CD8-positive, alpha-beta memory T cell (primary cell): ENCODE data around the gene SCP2. TPM values are rescaled to one million over a fixed set of nuclear protein-coding genes. Genes with fewer than 3 reads are reported as not detected.
A peak's percentile ranks its signal among the peaks of the same experiment; 100 is the strongest.

ENCODE experiments used
- CTCF ChIA-PET: fragments of 350-600 bp; sonication (Branson Sonifier 250); formaldehyde crosslinking; loops from one replicate; lab custom pipeline; 2021; ENCODE audit warnings: antibody characterized with exemption; lab: Charles Lee
- POLR2A ChIA-PET: fragments of 350-600 bp; sonication (Branson Sonifier 250); formaldehyde crosslinking; loops from one replicate; lab custom pipeline; 2021; ENCODE audit warnings: antibody characterized with exemption; lab: Charles Lee
- DNase-seq, 5 donors: peaks; one replicate each; pipeline versions ENCODE4 v3.0.0 to v3.0.0-alpha.2; 2020 to 2022; ENCODE audit warnings: mixed read lengths in 1 of 5
- H3K27ac ChIP-seq: one replicate; pipeline ENCODE4 v1.7.0; 2013; ENCODE audit warnings: low read depth, mild to moderate bottlenecking, low read length, moderate library complexity
- H3K27me3 ChIP-seq: 2 replicates; pipeline ENCODE4 v1.7.0; 2013; ENCODE audit warnings: low read length, mild to moderate bottlenecking; ENCODE audit not compliant: insufficient read depth, poor library complexity, severe bottlenecking
- H3K36me3 ChIP-seq: 2 replicates; pipeline ENCODE4 v1.7.0; 2013; ENCODE audit warnings: mild to moderate bottlenecking, low read length, moderate library complexity; ENCODE audit not compliant: insufficient read depth
- H3K4me1 ChIP-seq: 2 replicates; pipeline ENCODE4 v1.7.0; 2013; ENCODE audit warnings: mild to moderate bottlenecking, low read length, moderate library complexity; ENCODE audit not compliant: insufficient read depth
- H3K4me3 ChIP-seq: 2 replicates; pipeline ENCODE4 v1.7.0; 2013; ENCODE audit warnings: mild to moderate bottlenecking, low read length
- H3K9me3 ChIP-seq: 2 replicates; pipeline ENCODE4 v1.7.0; 2013; ENCODE audit warnings: mild to moderate bottlenecking, low read length
- H3K27ac Mint-ChIP-seq, 8 donors: one replicate each; pipeline ENCODE4 v1.8.0; 2020 to 2021; ENCODE audit warnings: mixed read lengths in 8 of 8, mild to moderate bottlenecking in 6 of 8, inconsistent platforms in 3 of 8, moderate library complexity in 3 of 8
- H3K27me3 Mint-ChIP-seq, 2 donors: one replicate each; pipeline ENCODE4 v1.8.0; 2020 to 2021; ENCODE audit warnings: mixed read lengths in 2 of 2, mild to moderate bottlenecking in 1 of 2, moderate library complexity in 1 of 2
- H3K36me3 Mint-ChIP-seq, 3 donors: one replicate each; pipeline ENCODE4 v1.8.0; 2020 to 2021; ENCODE audit warnings: mixed read lengths in 3 of 3, inconsistent platforms in 1 of 3, mild to moderate bottlenecking in 1 of 3
- H3K4me1 Mint-ChIP-seq, 3 donors: one replicate each; pipeline ENCODE4 v1.8.0; 2020 to 2021; ENCODE audit warnings: mixed read lengths in 3 of 3, inconsistent platforms in 1 of 3, mild to moderate bottlenecking in 1 of 3
- H3K4me3 Mint-ChIP-seq, 7 donors: one replicate each; pipeline ENCODE4 v1.8.0; 2020 to 2021; ENCODE audit warnings: mixed read lengths in 7 of 7, mild to moderate bottlenecking in 6 of 7, moderate library complexity in 4 of 7, inconsistent platforms in 2 of 7
- H3K9me3 Mint-ChIP-seq, 5 donors: one replicate each; pipeline ENCODE4 v1.8.0; 2020 to 2022; ENCODE audit warnings: mixed read lengths in 5 of 5, mild to moderate bottlenecking in 3 of 5, moderate library complexity in 2 of 5, inconsistent platforms in 1 of 5
- polyA plus RNA-seq: library from polyadenylated mRNA; unstranded; fragments of 300-500 nt; fragmentation: Illumina TruSeq; gene quantifications from one replicate; pipeline ENCODE4 v1.2.3, GENCODE V29; 2021
- total RNA-seq, 2 experiments: library from RNA; stranded (reverse); gene quantifications; one replicate each; pipeline ENCODE4 v1.2.3, GENCODE V29; 2021

SCP2 gene
- total and polyA plus RNA-seq, 3 experiments from 2014 or later = 66.0 to 162 (median 69.0) TPM

GRCh38 chr1:53048960-53049573 is 122.0 kb downstream of the SCP2 start:
- H3K4me3 ChIP-seq = no peak overlapping the region
- no peak for DNase-seq
- Mint-ChIP-seq H3K27ac (no peak overlapping the region), H3K36me3 (peaks cover 9 to 86% (median 27%) of the 10 kb centered on the region in 3 donors), H3K27me3 (no peaks in the 10 kb centered on the region), H3K4me1 (peaks cover 0 to 4% (median 0%) of the 10 kb centered on the region in 3 donors), H3K9me3 (no peaks in the 10 kb centered on the region), H3K4me3 (no peak overlapping the region)
- POLR2A ChIA-PET = no interaction called here
- CTCF ChIA-PET = no interaction called here
- H3K27ac ChIP-seq = no peak overlapping the region
- H3K4me1 ChIP-seq = no peaks in the 10 kb centered on the region
- no peaks in the 10 kb centered on the region for H3K36me3 ChIP-seq
- H3K9me3 ChIP-seq = no peaks in the 10 kb centered on the region
- H3K27me3 ChIP-seq = no peaks in the 10 kb centered on the region

- no peak overlapping the region for H3K4me3 ChIP-seq
- H3K36me3 Mint-ChIP-seq = peaks cover 11 to 88% (median 29%) of the 10 kb centered on the region in 3 donors
- POLR2A ChIA-PET = no interaction called here
- peaks cover 0 to 4% (median 0%) of the 10 kb centered on the region in 3 donors for H3K4me1 Mint-ChIP-seq
- H3K9me3 Mint-ChIP-seq = no peaks in the 10 kb centered on the region
- H3K27me3 Mint-ChIP-seq = no peaks in the 10 kb centered on the region
- CTCF ChIA-PET = no interaction called here
- H3K27ac ChIP-seq = no peak overlapping the region
- DNase-seq = no peak
- H3K27me3 ChIP-seq = no peaks in the 10 kb centered on the region
- H3K9me3 ChIP-seq = no peaks in the 10 kb centered on the region
- no peak overlapping the region for H3K27ac Mint-ChIP-seq
- H3K36me3 ChIP-seq = no peaks in the 10 kb centered on the region
- no peak overlapping the region for H3K4me3 Mint-ChIP-seq
- H3K4me1 ChIP-seq = no peaks in the 10 kb centered on the region
Measured at GRCh38 chr1:53049574-53049967, 122.5 kb downstream of the SCP2 start.

GRCh38 chr1:53050310-53050709 is 123.2 kb downstream of the SCP2 start:
- H3K27ac Mint-ChIP-seq = no peak overlapping the region
- no peak for DNase-seq
- H3K27me3 Mint-ChIP-seq = no peaks in the 10 kb centered on the region
- H3K4me3 ChIP-seq = no peak overlapping the region
- no peaks in the 10 kb centered on the region for H3K9me3 Mint-ChIP-seq
- no peaks in the 10 kb centered on the region for H3K36me3 ChIP-seq
- no peak overlapping the region for H3K27ac ChIP-seq
- no peaks in the 10 kb centered on the region for H3K27me3 ChIP-seq
- H3K4me1 ChIP-seq = no peaks in the 10 kb centered on the region
- peaks cover 0 to 4% (median 0%) of the 10 kb centered on the region in 3 donors for H3K4me1 Mint-ChIP-seq
- H3K9me3 ChIP-seq = no peaks in the 10 kb centered on the region
- peaks cover 14 to 86% (median 32%) of the 10 kb centered on the region in 3 donors for H3K36me3 Mint-ChIP-seq
- POLR2A ChIA-PET = no interaction called here
- no peak overlapping the region for H3K4me3 Mint-ChIP-seq
- CTCF ChIA-PET = interaction anchor here (1.3 kb wide), 1 partner anchor 8 kb away, joined by 3 read pairs; no protein-coding TSS in a partner anchor

- H3K27me3 Mint-ChIP-seq = no peaks in the 10 kb centered on the region
- H3K27me3 ChIP-seq = no peaks in the 10 kb centered on the region
- peak overlapping the region in 1 of 8 donors; percentile 19 for H3K27ac Mint-ChIP-seq
- H3K36me3 Mint-ChIP-seq = peaks cover 14 to 74% (median 30%) of the 10 kb centered on the region in 3 donors
- no peaks in the 10 kb centered on the region for H3K4me1 ChIP-seq
- CTCF ChIA-PET = no interaction called here
- H3K4me3 Mint-ChIP-seq = no peak overlapping the region
- no peaks in the 10 kb centered on the region for H3K36me3 ChIP-seq
- no peaks in the 10 kb centered on the region for H3K4me1 Mint-ChIP-seq
- no peaks in the 10 kb centered on the region for H3K9me3 ChIP-seq
- H3K27ac ChIP-seq = no peak overlapping the region
- POLR2A ChIA-PET = no interaction called here
- H3K4me3 ChIP-seq = no peak overlapping the region
- no peaks in the 10 kb centered on the region for H3K9me3 Mint-ChIP-seq
- DNase-seq = no peak
Measured at GRCh38 chr1:53051676-53052075, 124.6 kb downstream of the SCP2 start.

GRCh38 chr1:53057127-53057526 is 130.1 kb downstream of the SCP2 start:
- Mint-ChIP-seq H3K4me3 (no peak overlapping the region), H3K4me1 (no peaks in the 10 kb centered on the region), H3K27me3 (peaks cover 4 to 16% of the 10 kb centered on the region in 2 donors), H3K27ac (no peak overlapping the region), H3K9me3 (no peaks in the 10 kb centered on the region), H3K36me3 (peaks cover 11 to 26% (median 23%) of the 10 kb centered on the region in 3 donors)
- CTCF ChIA-PET = no interaction called here
- Histone ChIP-seq H3K9me3 (no peaks in the 10 kb centered on the region), H3K36me3 (no peaks in the 10 kb centered on the region), H3K27ac (no peak overlapping the region), H3K27me3 (peaks cover 15% of the 10 kb centered on the region), H3K4me3 (no peak overlapping the region), H3K4me1 (no peaks in the 10 kb centered on the region)
- DNase-seq = no peak
- POLR2A ChIA-PET = no interaction called here

GRCh38 chr1:53060579-53060978 is 133.5 kb downstream of the SCP2 start:
- Histone ChIP-seq H3K36me3 (no peaks in the 10 kb centered on the region), H3K27ac (no peak overlapping the region), H3K4me1 (peaks cover 5% of the 10 kb centered on the region), H3K9me3 (no peaks in the 10 kb centered on the region), H3K27me3 (peaks cover 35% of the 10 kb centered on the region), H3K4me3 (no peak overlapping the region)
- ChIA-PET POLR2A (no interaction called here), CTCF (no interaction called here)
- Mint-ChIP-seq H3K27me3 (peaks cover 27 to 38% of the 10 kb centered on the region in 2 donors), H3K36me3 (peaks cover 0 to 4% (median 0%) of the 10 kb centered on the region in 3 donors), H3K4me3 (peak overlapping the region in 2 of 7 donors; percentile 44 to 51), H3K27ac (no peak overlapping the region), H3K9me3 (no peaks in the 10 kb centered on the region), H3K4me1 (peaks cover 6 to 11% (median 7%) of the 10 kb centered on the region in 3 donors)
- DNase-seq = no peak

GRCh38 chr1:53061123-53061858 is 134.2 kb downstream of the SCP2 start:
- peak overlapping the region in 5 of 7 donors; percentile 43 to 90 (median 58) for H3K4me3 Mint-ChIP-seq
- POLR2A ChIA-PET = no interaction called here
- Histone ChIP-seq H3K27me3 (peaks cover 35% of the 10 kb centered on the region), H3K9me3 (no peaks in the 10 kb centered on the region), H3K4me1 (peaks cover 5% of the 10 kb centered on the region), H3K27ac (no peak overlapping the region), H3K4me3 (no peak overlapping the region), H3K36me3 (no peaks in the 10 kb centered on the region)
- H3K4me1 Mint-ChIP-seq = peaks cover 6 to 11% (median 7%) of the 10 kb centered on the region in 3 donors
- H3K27ac Mint-ChIP-seq = no peak overlapping the region
- peaks cover 0 to 4% (median 0%) of the 10 kb centered on the region in 3 donors for H3K36me3 Mint-ChIP-seq
- no peaks in the 10 kb centered on the region for H3K9me3 Mint-ChIP-seq
- no peak for DNase-seq
- H3K27me3 Mint-ChIP-seq = peaks cover 29 to 41% of the 10 kb centered on the region in 2 donors
- CTCF ChIA-PET = interaction anchor here (1.3 kb wide), 1 partner anchor 46 kb away, joined by 3 read pairs; no protein-coding TSS in a partner anchor
